HG02870 (cell line): ENCODE data around the gene DOCK3.
"Not testable (repeated sequence)": the region's sequence is repeated elsewhere in the genome, so short reads cannot be mapped to it uniquely, and the experiment has no call there.

Experiments
- ATAC-seq: cut with Tn5 transposase; IDR thresholded peaks from one replicate; pipeline ENCODE4 v1.9.1; 2021; ENCODE audit warnings: mild to moderate bottlenecking, moderate library complexity; ENCODE audit not compliant: unreplicated experiment

DOCK3 gene

DNA sequence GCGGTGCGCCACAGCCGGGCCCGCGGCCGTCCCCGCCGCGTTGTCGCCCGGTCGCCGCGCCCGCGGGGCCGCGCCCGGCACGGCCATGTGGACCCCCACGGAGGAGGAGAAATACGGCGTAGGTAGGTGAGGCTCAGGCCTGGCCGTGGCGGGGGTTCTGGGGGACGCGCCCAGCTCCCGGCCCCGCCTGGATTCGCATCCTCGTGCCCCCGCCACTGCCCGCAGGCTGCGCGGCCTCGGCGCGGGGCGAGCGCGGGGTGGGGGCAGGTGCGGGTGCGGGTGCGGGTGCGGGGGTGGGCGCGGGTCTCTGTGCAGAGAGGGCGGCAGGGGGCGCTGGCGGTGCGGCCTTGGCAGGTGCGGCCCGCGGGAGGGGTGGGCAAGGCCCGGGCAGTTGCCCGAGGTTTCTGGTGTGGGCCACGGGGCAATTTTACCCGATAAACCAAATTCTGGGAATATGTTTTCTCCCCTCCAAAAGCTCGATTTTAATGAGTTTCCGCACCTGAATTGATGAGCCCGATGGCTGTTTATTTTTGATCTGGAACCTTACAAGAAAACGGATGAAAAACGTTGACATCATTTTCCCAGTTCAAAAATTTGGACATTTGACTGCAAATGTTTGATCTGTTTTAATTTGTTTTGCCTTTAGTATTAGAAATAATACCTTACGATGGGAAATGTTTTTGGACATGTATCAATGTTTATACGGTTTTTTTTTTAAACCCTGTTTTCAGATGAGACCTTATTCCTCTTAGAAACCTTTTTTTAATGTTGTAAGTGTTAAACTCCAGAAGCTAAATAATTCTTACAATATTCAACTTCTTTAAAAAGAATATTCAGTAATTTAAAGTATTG, 678 bp downstream of the DOCK3 start:
- ATAC-seq, result no peak

DNA sequence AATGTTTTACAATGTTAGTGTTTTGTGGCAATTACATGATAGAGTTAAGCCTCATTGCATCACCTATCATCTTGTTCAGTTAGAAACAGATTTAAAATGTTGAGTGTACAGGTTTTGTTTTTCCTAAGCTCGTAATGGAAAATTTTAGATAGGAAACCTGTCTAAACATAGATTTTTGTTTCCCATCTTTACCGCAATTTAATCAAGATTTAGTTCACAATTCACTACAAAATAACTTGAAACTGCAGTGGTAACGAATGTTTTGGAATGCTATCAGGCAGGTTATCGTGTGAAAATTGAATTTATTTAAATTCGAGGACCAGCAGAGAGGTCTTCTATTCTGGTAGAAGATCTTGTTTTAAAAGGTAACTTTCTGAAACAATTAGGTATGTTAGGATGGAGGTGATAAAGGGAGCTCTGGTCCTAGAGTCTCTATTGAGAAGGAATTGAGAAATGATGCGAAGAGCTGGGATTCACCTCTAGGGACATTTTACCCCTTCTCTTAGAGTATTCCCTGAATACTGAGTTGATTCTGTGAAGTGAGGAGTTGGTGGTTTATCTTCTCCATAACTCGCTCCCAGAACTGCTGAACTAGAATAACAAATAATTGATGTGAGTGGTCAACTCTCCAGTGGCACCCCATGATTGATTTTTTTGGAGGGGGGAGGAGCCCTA, 1.4 kb downstream of the DOCK3 start:
- no peak for ATAC-seq

DNA sequence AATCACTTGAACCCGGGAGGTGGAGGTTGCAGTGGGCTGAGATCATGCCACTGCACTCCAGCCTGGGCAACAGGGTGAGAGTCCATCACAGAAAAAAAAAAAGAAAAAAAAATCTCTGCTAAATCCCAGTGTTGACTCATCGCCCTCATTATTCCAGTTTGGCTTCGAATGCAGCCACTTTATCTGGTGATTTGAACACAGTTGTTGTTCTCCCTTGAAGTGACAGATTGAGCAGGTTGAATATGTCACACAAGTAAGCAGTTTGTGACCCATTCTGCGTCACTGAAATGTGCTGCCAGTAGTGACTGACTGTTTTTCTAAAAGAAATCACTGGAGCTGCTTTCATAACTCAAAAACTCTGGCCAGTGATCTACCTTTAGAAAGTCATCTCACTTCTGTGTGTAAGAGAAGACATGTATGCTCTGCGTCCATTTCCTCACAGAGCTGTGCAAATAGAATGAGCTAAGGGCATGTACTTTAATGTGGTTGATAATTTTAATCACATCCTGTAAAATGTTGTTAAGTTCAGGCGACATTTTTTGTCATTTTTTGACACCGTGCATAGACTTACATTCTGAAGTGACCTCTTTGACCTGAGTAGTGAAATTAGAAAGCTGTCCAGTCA, 12.5 kb downstream of the DOCK3 start:
- ATAC-seq, result no peak

- ATAC-seq, result no peak
Observed at GRCh38 chr3:50687916-50688315, 13.2 kb downstream of the DOCK3 start.

- not testable (repeated sequence) for ATAC-seq
Observed at GRCh38 chr3:50688602-50689001, 13.9 kb downstream of the DOCK3 start.

GRCh38 chr3:50689558-50689957, 14.8 kb downstream of the DOCK3 start:
- no peak for ATAC-seq

DNA sequence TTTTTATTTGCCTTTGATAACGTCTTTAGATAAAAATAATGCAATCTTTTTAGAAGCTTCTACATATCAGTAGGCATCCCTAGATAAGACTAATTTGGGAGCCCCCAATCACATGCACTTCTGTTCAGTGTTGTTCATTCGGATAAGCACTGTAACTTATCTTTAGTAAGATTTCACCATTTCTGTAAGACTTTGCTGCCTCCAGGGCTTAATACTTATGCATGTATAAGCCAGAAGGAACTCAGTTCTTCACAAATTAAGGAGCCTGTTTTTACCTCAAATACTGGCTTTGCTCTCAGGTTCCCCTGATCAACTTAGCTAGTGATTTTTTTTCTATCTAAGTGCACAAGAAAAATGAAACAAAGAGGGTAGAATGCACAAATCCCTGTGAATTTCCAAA, 20.3 kb downstream of the DOCK3 start:
- ATAC-seq, result no peak

GRCh38 chr3:50696276-50696675, 21.5 kb downstream of the DOCK3 start:
- no peak for ATAC-seq

DNA sequence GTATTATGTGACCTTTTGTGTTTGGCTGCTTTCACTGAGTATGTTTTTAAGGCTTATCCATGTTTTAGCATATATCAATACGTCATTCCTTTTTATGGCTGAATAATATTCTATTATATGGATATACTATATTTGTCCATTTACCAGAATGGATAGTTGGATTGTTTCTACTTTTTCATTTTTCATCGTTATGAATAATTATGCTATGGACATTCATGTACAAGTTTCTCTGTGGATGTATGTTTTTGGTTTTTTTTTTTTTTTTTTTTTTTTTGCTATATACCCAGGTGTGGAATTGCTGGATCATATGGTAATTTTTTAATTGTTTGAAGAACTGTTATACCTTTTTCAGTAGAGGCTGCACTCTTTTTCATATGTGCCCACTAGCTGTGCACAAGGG, 23.5 kb downstream of the DOCK3 start:
- ATAC-seq, result no peak

DNA sequence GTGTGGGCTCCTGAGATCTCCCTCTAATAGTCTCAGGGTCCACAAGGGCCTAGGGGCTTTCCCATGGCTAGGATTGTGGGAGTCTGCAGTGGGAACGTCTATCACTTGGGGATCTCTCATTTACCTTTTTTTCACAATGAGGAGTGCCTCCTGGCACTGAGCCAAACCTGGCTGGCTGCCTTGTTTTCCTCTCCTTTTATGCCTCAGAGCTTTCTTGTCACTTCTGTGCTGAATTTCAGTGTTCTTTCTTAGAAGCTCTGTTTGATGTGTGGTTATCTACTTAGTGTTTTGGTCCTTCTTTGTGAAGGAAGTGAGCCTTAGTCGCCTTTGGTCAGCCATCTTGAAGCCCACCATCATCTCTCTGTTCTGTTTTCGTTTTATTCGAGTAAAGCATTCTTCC, 33.9 kb downstream of the DOCK3 start:
- ATAC-seq, result no peak

DNA sequence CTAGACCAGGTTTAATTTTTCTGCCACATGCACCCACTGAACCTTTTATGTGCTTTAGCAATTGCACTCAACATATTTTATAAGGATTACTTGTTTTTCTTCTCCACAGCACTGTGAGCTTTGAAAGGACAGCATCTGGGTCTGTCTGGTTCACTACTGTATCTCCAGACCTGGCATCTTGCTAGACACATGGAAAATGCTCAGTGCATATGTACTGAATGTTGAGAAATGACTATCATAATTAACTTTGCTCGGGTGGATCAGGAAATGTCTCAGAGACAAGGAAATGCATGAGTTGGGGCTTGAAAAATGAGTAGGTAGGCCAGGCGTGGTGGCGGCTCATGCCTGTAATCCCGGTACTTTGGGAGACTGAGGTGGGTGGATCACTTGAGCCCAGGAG, 40.2 kb downstream of the DOCK3 start:
- no peak for ATAC-seq

- ATAC-seq, result no peak
Observed at GRCh38 chr3:50724831-50725230, 50.1 kb downstream of the DOCK3 start.

GRCh38 chr3:50734985-50735384, 60.3 kb downstream of the DOCK3 start:
- no peak for ATAC-seq

DNA sequence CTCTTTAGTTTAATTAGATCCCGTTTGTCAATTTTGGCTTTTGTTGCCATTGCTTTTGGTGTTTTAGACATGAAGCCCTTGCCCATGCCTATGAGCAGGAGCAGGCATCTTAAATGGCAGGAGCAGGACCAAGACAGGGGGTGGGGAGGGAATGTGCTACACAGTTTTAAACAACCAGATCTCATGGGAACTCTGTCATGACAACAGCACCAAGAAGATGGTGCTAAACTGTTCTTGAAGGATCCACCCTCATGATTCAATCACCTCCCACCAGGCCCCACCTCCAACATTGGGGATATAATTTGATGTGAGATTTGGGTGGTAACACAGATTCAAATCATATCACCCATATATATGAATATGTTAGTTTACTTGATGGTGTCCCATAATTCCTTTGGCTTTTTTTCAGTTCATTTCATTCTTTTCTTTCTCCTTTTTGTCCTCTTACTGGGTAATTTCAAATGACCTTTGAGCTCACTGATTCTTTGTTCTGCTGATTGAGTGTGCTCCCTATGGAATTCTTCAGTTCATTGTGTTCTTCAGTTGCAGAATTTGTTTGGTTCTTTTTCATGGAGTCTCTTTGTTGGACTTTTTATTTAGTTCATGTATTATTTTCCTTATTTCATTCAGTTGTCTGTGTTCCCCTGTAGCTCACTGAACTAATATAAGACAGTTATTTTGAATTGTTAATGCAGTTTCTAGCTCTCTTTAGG, 62.6 kb downstream of the DOCK3 start:
- no peak for ATAC-seq

DNA sequence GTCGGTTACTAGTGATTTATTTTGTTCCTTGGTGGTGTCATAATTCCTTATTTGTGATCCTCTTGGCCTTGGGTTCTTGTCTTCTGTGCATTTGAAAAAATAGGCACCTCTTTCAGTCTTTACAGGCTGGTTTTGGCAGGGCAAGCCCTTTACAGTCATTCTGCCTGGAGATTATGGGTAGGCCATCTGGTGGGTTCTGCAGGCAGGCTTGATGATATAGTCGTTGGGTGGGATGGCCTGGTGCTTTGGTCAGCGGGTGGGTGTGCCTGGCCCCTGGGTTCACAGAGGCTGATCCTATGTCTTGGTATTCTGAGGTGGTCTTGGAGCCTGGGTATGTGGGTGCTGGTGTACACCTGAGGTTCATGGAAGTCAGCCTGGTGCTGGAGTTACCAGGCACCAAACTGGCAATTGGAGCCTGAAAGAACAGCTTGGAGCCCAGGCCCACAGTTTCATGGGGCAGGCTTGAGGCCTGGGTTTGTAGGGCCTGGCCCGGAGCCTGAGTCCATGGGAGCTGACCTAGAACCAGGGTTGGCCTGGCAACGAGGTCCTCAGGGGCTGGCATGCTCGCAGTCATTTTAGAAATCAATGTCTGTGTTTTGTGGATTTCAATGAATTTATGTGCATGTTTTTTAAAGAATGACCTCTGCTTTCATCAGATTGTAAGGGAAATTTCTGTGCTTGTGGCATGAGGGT, 63.3 kb downstream of the DOCK3 start:
- no peak for ATAC-seq

DNA sequence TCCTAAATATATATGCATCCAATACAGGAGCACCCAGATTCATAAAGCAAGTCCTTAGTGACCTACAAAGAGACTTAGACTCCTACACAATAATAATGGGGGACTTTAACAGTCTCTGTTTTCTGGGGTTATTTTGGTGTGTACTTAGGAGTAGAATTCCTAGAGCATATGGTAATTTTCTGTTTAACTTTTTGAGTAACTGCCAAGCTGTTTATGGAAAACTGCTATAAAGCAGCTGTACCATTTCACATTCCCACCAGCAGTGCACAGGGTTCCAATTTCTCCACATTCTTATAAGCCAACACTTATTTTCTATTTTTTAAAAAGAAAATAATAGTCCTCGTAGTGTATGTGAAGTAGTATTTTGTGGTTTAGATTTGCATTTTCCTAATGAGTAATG, 68.9 kb downstream of the DOCK3 start:
- ATAC-seq, result no peak

- no peak for ATAC-seq
Observed at GRCh38 chr3:50749822-50750221, 75.1 kb downstream of the DOCK3 start.

DNA sequence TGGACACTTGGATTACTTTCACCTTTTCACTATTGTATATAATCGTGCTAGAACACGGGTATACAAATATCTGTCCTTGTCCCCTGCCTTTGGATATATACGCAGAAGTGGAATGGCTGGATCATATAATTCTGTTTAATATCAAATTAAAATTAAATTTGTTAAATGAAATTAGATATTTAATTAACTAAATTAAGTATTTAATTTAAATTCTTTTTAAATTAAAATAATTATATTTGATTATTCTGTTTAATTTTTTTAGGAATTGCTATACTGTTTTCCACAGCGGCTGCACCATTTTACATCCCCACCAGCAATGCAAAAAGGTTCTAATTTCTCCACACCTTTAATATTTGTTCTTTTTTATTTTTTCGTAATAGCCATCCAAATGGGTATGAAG, 84.3 kb downstream of the DOCK3 start:
- no peak for ATAC-seq

DNA sequence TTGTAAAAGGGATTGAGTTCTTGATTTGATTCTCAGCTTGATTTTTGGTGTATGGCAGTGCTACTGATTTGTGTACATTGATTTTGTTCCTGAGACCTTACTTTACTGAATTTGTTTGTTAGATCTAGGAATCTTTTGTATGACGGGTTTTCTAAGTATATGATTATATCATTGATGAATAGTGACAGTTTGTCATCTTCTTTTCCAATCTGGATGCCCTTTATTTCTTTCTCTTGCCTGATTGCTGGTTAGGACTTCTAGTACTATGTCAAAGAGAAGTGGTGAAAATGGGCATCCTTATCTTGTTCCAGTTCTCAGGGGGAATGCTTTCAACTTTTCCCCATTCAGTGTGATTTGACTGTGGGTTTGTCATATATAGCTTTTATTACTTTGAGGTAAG, 103.0 kb downstream of the DOCK3 start:
- ATAC-seq, result no peak

GRCh38 chr3:50781766-50782165, 107.0 kb downstream of the DOCK3 start:
- ATAC-seq, result not testable (repeated sequence)

- no peak for ATAC-seq
Observed at GRCh38 chr3:50786631-50787030, 111.9 kb downstream of the DOCK3 start.
